Measurements from ENCODE around the gene MEGF11.

- no peak for TF ChIP-seq CTCF (conservative IDR thresholded peaks at IDR 0.05; ENCODE audit: low read length)
- TF ChIP-seq EZH2phosphoT487 (IDR thresholded peaks at IDR 0.05; ENCODE audit: borderline replicate concordance), result no peak
Observed at GRCh38 chr15:65964792-65965433, 288.6 kb downstream of the MEGF11 start.
